Daoy (cell line): ENCODE measurements around the gene SORL1. TPM values are rescaled to one million over a fixed set of nuclear protein-coding genes. Genes with fewer than 3 reads are reported as not detected.

Source experiments
- DNase-seq: peaks from one replicate; pipeline ENCODE4 v3.0.0-alpha.2; 2015; ENCODE audit warnings: low read depth
- total RNA-seq: library from RNA; depleted of rRNA; stranded (reverse); fragments of >200 nt; shearing (Covaris generic); gene quantifications from 2 replicates; pipeline ENCODE4 v1.2.3, GENCODE V29; 2014

Gene SORL1
- total RNA-seq, 1 experiment from 2014 or later, result 1.6 TPM

DNA sequence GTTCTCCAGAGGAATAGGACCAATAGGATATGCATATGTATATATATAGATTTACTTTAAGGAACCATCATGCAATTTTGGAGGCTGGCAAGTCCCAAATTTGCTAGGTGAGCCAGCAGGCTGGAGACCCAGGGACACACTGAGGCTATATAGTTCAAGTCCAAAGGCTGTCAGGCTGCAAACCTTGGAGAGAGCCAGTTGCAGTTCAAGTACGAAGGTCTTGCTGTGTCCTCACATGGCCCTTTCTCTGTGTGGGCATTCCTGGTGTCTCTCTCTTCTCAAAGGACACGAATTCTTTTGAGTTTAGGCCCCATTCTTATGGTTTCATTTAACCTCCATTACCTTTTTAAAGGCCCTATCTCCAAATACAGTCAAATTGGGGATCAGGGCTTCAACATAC lies 135.1 kb downstream of the SORL1 start:
- DNase-seq, result no peak

DNA sequence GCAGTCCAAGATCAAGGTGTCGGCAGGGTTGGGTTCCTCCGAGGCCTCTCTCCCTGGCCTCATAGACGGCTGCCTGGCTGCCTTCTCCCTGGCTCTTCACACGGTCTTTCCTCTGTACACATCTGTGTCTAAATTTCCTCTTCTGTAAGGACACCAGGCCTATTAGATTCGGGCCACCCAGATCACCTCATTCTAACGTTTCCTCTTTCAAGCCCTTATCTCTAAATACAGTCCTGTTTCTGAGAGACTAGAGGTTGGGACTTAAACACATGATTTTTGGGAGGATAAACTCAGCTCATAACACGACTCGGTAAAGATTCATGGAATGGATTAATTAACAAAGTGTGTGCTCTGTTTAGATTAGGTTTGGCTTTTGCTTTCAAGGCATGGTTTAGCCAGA lies 136.6 kb downstream of the SORL1 start:
- no peak for DNase-seq

DNA sequence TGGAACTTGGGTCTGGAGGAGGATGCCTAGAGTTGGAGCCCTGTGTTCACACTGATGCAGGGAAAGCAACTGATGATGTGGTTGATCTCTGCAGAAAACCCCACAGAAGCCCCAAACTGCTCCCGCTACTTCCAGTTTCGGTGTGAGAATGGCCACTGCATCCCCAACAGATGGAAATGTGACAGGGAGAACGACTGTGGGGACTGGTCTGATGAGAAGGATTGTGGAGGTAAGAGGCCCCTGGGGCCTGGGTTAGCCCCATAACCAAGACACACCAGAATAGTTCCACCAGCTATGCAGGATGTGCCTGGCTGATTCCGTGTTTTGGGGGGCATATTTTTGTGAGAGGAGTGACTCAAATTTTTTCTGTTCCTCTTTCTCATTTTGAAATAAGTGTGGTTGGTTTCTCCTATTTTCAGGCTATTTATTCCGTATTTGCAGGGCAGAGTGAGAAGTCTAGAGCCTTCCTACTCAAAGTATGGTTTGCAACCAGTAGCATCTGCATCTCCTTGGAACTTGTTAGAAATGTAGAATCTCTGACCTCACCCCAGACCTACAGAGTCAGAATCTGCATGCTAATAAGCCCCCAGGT lies 137.9 kb downstream of the SORL1 start:
- DNase-seq, result no peak

DNA sequence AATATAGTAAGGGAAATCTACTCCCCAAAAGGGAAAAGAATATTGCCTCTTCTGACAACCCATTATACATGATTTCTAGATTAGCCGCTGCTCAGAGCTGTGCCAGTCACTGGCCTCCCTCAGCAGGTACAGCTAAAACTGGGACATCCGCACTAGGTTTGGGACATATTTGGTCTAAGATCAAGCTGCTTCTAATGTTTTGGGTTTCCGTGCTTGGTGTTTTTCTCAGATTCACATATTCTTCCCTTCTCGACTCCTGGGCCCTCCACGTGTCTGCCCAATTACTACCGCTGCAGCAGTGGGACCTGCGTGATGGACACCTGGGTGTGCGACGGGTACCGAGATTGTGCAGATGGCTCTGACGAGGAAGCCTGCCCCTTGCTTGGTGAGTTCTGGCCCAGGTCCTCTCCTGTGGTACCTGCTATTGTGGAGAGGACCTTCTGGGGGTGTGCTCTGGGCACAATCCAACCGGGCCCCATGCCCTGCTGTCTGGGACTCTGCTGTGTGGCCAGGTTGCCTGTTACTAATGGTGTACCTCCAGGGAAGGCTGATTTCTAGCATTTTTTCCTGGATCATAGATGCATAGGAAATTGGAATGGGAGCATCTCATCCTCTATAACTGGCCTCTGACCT lies 138.8 kb downstream of the SORL1 start:
- no peak for DNase-seq

DNA sequence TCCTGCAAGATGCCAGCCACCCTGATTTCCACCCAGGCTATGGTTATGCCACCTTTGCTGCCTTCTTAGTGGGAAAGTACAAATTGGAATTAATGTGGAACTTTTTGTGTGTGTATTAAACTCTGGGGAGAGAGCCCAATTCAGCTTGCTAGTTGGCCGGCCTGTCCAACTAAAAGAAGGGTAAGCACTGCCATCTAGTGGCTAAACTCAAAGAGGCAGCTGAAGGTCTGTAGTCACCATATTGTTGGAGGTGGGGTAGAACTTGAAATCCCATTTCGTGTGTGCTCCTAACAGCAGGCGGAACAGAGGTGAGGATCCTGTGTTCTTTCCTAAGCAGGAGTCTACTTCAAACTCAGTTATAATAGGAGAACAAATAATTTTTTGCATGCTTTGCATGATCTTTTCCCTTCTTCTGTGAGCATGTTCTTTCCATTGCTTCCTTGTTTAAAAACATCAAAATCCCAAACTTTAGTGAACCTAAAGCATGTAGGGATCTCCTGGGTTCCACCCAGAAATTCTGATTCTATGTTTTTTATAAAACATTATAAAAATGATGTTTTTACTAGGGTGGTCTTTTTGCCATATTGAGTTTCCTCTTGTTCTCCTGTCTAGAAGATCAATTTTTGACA lies 139.4 kb downstream of the SORL1 start:
- peak; percentile 65 for DNase-seq

DNA sequence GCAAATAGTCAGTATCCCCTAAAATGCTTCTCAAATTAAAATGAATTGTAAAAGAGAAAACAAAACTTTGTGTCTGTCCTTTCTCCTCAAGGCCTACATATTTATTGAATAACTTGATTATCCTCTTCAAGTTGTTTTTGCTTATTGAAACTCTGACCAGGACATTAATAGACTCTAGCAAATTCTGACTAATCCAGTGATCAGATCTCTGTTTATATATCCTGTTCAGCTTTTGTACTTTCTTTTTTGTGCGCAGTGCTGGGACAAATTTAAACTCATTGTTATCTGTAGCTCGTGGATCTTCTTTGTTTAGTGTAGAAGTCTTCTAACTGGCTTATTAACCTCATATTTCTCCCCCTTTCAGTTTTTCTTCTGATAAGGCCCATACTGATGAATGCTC lies 140.6 kb downstream of the SORL1 start:
- no peak for DNase-seq

DNA sequence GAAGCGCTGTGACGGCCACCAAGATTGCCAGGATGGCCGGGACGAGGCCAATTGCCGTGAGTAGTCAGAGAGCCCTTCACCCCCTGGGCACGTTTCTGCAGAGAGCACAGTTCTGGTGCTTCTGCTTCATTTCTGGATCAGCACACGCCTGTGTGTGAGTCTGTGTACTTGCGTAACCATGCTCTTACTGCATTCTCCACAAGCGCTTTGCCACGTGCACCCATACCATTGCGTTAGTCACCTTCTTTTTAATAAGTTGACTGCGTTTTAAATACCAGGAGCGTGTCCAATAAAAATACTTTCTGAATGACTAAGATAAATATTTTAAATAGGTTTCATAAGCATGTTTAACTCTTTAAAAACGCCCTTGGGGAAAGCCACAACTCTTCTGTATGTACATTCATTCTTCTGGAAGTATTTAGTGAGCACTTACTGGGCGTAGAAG lies 143.6 kb downstream of the SORL1 start:
- DNase-seq, result peak; percentile 89

DNA sequence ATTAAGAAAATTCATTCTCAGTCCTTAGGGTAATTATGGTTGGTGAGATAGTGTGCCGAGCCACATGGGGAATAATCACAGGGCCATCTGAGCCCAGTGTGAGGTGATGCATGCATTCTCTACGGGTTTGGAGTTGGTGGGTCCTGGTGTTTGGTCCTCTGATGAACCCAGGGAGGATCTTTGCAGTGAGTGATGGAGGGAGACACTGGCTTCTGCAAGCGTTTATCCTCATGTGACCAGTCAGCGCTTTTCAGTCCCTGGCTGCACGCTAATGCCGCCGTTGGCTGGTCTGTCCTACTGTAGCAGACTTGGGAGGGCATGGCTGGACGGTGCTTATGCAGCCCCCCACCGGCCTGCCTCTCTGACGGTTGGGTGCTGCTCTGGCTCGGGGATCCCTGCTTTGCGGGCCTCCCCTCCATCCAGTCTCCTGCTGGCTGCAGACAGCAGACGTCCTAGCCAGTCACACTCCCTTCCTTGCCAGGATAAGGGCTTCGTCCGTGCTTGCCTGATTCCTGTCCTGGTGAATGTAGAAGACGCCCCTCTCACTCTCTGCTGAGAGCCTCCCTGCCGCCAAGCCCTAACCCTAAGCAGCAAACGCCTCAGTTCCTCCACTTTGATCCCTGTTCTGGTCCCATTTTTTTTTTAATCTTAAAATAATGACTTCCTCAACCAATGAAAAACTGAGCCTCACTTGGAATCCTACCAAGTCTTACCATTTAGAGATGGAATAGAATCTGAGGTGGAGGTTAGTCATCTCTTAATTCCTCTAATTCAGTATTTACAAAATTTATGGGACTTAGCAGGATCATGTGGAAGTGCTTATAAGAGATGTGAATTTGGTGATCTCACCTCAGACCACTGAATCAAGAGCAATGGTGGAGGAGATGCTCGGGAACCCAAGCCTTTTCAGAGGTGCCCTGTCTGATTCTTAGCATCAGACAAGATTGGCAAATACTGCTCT lies 144.4 kb downstream of the SORL1 start:
- peak; percentile 10 for DNase-seq

DNA sequence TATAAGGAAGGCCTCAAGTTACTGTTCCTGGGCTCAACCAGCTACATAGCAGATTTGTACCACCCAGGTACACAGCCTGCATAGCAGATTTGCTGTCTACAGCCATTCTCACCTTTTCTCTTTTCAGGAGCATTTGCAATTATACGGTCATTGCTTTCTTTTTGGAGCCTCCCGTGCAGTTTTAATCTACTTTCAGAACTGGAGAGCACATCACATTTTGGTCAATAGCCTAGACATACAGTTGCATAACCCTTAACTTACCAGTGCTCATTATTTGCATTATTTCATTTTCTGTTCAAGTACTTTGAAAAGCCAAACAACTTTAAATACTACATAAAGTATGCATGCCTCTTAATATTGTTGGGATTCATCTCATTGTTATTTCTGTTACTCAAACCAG lies 151.2 kb downstream of the SORL1 start:
- no peak for DNase-seq

DNA sequence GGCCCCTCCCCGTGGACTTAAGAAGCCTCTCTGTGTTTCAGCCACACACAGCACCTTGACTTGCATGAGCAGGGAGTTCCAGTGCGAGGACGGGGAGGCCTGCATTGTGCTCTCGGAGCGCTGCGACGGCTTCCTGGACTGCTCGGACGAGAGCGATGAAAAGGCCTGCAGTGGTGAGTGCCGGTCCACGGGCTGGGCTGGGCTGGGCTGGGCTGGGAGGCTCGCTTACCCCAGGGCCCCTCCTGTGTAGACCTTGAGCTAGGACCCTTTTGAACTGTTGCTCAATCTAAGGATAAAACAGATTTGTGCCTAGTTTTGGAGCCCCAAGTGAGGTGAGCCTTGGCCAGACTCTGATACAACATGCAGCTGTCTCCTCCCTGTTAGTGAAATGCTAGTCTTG lies 152.0 kb downstream of the SORL1 start:
- no peak for DNase-seq

DNA sequence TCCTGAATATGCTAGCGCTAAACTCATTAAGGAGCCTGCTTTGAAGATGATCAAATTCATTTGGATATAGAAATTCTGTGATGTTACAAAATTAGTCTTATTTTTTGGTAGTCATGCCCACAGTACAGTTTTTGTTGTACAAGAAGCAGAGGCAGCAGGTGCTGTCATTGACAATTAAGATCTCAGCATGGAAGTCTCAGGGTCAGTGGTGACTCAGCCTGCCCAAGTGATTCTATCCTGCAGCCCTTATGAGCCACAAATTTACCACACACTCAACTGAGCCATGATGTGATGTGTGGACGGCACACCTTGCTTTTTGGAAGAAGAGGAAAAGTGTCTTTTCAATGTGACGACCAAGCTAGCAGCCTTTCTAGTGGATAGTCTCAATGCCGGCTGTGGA lies 154.2 kb downstream of the SORL1 start:
- peak; percentile 10 for DNase-seq

DNA sequence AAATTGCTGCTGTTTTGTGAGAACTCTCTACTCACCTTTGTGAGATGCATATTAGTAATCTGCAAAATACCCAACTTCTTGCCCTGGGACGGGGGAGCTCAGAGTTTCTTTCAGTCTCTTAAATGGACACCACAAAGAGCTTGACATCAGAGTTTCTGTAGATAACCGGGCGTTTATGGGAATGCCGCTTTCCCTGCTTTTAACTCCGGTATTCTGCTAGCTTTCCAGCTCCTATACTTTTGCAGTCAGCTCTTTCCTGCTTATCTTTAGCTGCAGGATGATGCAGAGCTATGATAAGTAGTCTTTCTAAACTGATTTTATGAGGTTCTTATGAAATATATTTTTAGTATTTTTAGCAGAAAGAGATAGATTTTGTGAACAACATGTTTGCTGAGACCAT lies 155.2 kb downstream of the SORL1 start:
- DNase-seq, result no peak

DNA sequence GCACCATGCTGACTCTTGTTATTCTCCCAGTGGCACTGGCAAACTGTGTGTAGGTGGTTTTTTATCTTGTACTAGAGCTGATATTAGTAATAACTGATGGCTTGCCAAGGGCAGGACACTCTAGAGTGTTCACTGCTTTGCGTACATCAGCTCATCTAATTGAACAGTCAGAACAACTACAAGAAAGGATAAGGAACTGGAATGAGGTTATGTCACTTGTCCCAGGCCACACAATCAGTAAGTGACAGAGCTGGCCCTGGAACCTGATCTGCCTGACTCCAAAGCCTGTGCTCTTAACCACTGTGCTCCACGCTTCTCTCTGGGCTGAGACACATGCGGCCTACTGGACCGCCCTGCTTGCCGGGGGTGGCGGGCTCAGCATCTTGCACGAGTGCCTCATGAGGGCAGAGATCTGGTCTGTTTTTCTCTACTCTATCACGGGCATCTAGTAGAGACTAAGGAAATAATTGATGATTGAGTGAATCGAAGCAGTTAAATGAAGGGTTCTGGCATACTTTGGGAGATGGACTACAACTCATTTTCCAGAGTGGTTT lies 156.5 kb downstream of the SORL1 start:
- DNase-seq, result no peak

DNA sequence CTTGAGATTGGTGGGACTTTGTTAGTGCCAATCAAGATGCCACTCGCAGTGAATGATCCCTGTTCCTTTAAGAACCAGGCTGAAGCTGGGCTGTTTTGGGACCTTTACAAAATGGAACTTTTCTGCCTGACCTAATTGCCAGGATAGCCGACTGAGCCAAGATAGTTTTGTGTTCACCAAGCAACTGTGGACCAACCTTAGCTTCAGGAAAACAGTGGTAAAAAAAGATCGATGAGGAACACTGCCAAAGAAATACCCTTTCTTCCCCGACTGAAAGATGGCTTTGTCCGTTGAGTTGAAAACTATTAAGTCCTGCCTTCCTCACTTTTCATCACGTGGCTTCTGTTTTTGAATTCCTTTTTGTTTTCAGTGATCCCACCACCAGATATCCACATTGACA lies 158.6 kb downstream of the SORL1 start:
- DNase-seq, result no peak

DNA sequence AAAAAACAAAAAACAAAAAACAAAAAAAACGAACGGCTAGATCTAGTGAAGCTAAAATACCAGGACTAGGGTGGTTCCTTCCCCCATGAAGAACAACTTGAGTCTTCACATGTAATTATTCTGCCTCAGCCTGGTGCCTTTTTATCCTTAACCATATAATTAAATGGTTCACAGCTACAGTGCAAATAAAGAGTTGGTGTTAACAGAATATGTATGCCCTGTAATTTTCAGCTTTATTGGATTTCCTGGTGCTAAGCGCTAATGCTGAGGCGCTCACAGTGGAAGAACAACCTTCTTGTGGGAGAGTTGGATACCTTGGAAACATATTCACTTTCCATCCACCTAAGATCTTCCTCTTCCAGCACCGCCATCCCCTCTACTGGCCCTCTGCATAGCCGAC lies 159.1 kb downstream of the SORL1 start:
- no peak for DNase-seq

DNA sequence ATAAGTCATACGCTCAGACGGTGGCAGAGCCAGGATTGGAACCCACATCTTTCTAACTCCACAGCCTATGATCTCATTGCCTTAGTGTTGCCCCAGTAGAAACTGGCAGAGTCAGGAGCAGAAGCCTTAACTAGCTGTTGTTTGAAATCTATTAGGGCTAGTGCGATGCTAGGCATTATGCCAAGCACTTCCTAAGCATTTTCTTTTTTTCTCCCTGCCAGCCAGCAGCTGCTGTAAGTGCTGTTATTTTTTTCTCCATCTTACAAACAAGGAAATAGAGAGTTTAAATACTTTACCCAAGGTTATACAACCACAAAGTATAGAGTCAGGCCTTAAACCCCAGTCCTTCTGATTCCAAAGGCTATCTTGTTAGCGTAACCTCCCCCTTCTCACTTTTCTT lies 161.6 kb downstream of the SORL1 start:
- no peak for DNase-seq

DNA sequence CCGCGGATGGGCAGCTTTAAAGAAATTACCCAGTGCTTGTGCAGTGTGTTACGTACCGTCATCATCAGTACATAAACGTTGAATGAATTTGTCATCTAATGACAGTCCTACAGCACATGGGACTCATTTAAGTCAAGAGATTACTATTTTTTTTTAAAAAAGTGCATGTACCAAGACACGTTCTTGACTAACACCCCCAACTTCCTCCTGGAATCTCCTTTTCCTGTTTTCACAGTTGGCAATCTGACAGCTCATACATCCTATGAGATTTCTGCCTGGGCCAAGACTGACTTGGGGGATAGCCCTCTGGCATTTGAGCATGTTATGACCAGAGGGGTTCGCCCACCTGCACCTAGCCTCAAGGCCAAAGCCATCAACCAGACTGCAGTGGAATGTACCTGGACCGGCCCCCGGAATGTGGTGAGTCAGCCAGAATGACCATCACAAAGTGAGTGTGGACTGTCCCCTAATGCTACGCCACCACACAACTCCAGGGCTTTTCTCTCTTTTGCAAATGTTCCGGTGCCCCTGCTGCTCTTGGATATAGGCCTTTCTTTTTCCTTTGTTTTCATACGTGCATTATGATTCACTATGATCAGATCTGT lies 162.6 kb downstream of the SORL1 start:
- no peak for DNase-seq

DNA sequence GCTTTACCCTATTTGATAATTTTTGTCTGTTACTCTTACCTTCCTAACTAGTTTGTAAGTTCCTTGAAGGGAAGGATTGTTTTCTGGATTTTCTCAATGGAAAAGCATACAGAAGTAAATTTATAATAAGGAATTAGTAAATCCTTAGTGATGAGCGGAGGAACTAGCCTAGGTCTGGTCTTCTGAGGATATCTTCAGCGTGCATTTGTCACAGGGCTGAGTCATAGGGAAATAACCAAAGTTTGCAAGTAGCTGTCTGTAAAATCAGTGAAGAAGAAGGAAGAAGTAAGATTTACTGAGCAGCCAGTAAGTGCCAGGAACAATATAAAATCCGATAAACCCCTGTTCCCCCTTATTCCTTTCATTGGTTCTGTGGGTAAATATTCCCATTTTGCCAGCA lies 163.4 kb downstream of the SORL1 start:
- peak; percentile 15 for DNase-seq

DNA sequence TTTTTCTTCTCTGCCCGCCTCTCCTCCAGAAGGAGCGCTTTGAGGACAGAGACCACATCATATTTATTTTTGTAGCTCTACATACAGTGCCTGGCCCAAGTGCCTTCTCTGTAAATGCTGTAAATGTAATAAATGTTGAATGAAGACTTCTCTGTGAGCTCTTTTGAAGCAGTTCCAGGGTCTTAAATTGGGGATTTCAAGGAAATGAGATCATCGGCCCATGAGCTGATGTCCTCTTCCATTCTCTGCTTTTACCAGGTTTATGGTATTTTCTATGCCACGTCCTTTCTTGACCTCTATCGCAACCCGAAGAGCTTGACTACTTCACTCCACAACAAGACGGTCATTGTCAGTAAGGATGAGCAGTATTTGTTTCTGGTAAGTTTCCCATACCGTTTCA lies 166.4 kb downstream of the SORL1 start:
- no peak for DNase-seq

DNA sequence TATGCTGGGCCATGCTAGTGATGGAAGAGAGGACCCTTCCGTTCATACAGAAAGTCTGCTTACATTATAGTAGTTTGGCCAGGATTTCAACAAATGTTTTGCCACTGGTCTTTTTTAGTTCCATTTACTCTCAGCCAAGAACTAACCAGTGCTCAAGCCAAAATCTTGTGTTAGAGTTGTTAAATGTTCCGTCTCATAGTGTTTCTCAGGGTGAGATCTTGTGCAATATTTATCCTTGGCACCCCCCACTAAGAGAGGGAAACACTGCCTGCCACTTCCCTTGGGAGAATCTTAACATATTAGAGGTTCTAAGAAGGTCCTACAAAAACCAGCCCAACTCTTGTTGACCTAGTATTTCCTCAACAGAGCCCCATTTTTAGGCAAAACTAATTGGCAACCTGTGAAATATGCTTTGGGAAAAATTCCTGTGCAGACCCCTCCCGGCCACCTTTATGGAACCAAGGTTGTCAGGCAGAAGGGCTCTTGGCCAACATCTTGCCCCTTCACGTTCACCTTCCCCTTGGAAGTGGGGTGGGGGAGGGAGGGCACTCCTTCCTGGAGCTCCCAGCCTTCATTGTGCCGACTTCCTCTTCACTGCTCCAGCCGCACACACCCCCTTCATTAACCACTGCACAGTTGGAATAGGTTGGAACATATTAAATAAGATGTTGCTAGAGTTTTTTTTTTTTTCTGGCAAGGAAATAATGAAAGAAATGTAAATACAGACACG lies 173.8 kb downstream of the SORL1 start:
- no peak for DNase-seq

DNA sequence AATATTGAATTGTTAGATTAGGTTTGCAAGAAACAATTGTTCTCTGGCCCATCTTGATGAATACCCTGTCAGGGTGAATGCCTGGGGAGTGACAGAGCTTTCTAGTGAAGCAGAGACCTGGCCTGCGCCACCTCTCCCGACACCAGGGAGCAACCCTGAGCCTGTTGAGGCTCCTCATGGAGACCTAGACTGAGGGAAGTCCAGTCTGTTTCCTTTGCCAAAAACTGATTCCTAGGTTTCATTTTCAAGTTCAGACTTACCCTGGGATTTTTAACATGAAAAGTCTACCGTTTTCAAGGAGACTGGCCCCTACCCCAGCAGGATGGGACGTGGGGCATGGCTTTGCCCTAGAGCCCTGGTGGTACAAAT lies 174.4 kb downstream of the SORL1 start:
- no peak for DNase-seq
